HEK293 (cell line): Measurements from ENCODE around the gene C12orf57.

Source experiments
- AEBP2 ChIP-seq: fragments of 450-650 bp; formaldehyde crosslinking; IDR thresholded peaks from 2 replicates; pipeline ENCODE4 v1.5.1; 2016; ENCODE audit warnings: missing biosample characterization, missing genetic modification characterization, borderline replicate concordance
- BCL11B ChIP-seq: fragments of 450-650 bp; formaldehyde crosslinking; IDR thresholded peaks from 2 replicates; pipeline ENCODE4 v1.5.1; 2016; ENCODE audit warnings: low read depth, missing biosample characterization, missing genetic modification characterization
- EGR2 ChIP-seq: fragments of 450-650 bp; formaldehyde crosslinking; IDR thresholded peaks from 2 replicates; pipeline ENCODE4 v1.5.1; 2016; ENCODE audit warnings: low read depth, missing biosample characterization, missing genetic modification characterization
- FEZF1 ChIP-seq: fragments of 450-650 bp; formaldehyde crosslinking; IDR thresholded peaks from 2 replicates; pipeline ENCODE4 v1.5.1; 2016; ENCODE audit warnings: missing biosample characterization, missing genetic modification characterization
- GLIS2 ChIP-seq: fragments of 450-650 bp; formaldehyde crosslinking; IDR thresholded peaks from 2 replicates; pipeline ENCODE4 v1.5.1; 2016; ENCODE audit warnings: missing biosample characterization, missing genetic modification characterization
- IKZF3 ChIP-seq: fragments of 450-650 bp; IDR thresholded peaks from 2 replicates; pipeline ENCODE4 v1.5.0; 2018; ENCODE audit warnings: missing biosample characterization, mild to moderate bottlenecking, missing genetic modification characterization, moderate library complexity
- KLF1 ChIP-seq: fragments of 450-650 bp; formaldehyde crosslinking; IDR thresholded peaks from 2 replicates; pipeline ENCODE4 v1.5.1; 2016; ENCODE audit warnings: missing biosample characterization, missing genetic modification characterization
- KLF16 ChIP-seq: fragments of 450-650 bp; formaldehyde crosslinking; IDR thresholded peaks from 2 replicates; pipeline ENCODE4 v1.5.1; 2017; ENCODE audit warnings: missing biosample characterization, missing genetic modification characterization
- PRDM1 ChIP-seq: fragments of 450-650 bp; formaldehyde crosslinking; IDR thresholded peaks from 2 replicates; pipeline ENCODE4; 2016; ENCODE audit warnings: missing biosample characterization, missing genetic modification characterization
- SP3 ChIP-seq: fragments of 450-650 bp; formaldehyde crosslinking; IDR thresholded peaks from 2 replicates; pipeline ENCODE4 v1.5.1; 2016; ENCODE audit warnings: missing biosample characterization, missing genetic modification characterization
- SP7 ChIP-seq: fragments of 450-650 bp; formaldehyde crosslinking; IDR thresholded peaks from 2 replicates; pipeline ENCODE4 v1.5.1; 2016; ENCODE audit warnings: missing biosample characterization, missing genetic modification characterization
- WT1 ChIP-seq: fragments of 450-650 bp; formaldehyde crosslinking; IDR thresholded peaks from 2 replicates; pipeline ENCODE4 v1.5.1; 2016; ENCODE audit warnings: missing biosample characterization, missing genetic modification characterization
- ZNF112 ChIP-seq: fragments of 450-650 bp; formaldehyde crosslinking; IDR thresholded peaks from 2 replicates; pipeline ENCODE4 v1.5.0; 2017; ENCODE audit warnings: missing biosample characterization, missing genetic modification characterization
- ZNF146 ChIP-seq: fragments of 450-650 bp; formaldehyde crosslinking; IDR thresholded peaks from 2 replicates; pipeline ENCODE4 v1.5.1; 2016; ENCODE audit warnings: missing biosample characterization, missing genetic modification characterization
- ZNF157 ChIP-seq: fragments of 450-650 bp; formaldehyde crosslinking; IDR thresholded peaks from 2 replicates; pipeline ENCODE4 v1.5.1; 2016; ENCODE audit warnings: missing biosample characterization, missing genetic modification characterization
- ZNF26 ChIP-seq: fragments of 450-650 bp; formaldehyde crosslinking; IDR thresholded peaks from 2 replicates; pipeline ENCODE4 v1.5.1; 2016; ENCODE audit warnings: missing biosample characterization, missing genetic modification characterization
- ZNF274 ChIP-seq, 2 experiments: fragments of 200-500 bp in 1 of 2; fragments of 450-650 bp in 1 of 2; sonication (Bioruptor generic) in 1 of 2; formaldehyde crosslinking in 1 of 2; IDR thresholded peaks; 2 replicates each; pipeline versions ENCODE4 v1.5.1 to v1.6.1; 2014 to 2016; ENCODE audit warnings: borderline replicate concordance in 1 of 2, inconsistent platforms in 1 of 2, low read length in 1 of 2, missing biosample characterization in 1 of 2, missing genetic modification characterization in 1 of 2
- ZNF302 ChIP-seq: fragments of 450-650 bp; formaldehyde crosslinking; IDR thresholded peaks from 2 replicates; pipeline ENCODE4 v1.5.1; 2016; ENCODE audit warnings: missing biosample characterization, missing genetic modification characterization, low read depth
- ZNF311 ChIP-seq: fragments of 450-650 bp; formaldehyde crosslinking; IDR thresholded peaks from 2 replicates; pipeline ENCODE4 v1.5.1; 2017; ENCODE audit warnings: missing biosample characterization, missing genetic modification characterization, borderline replicate concordance
- ZNF341 ChIP-seq: fragments of 450-650 bp; formaldehyde crosslinking; IDR thresholded peaks from 2 replicates; pipeline ENCODE4; 2016; ENCODE audit warnings: low read depth, missing biosample characterization, missing genetic modification characterization
- ZNF366 ChIP-seq: fragments of 450-650 bp; formaldehyde crosslinking; conservative IDR thresholded peaks from 2 replicates; pipeline ENCODE4 v1.5.1; 2016; ENCODE audit warnings: missing biosample characterization, missing genetic modification characterization
- ZNF529 ChIP-seq: fragments of 450-650 bp; formaldehyde crosslinking; IDR thresholded peaks from 2 replicates; pipeline ENCODE4 v1.5.1; 2017; ENCODE audit warnings: missing genetic modification characterization, missing biosample characterization; ENCODE audit not compliant: insufficient replicate concordance
- ZNF561 ChIP-seq: fragments of 450-650 bp; IDR thresholded peaks from 2 replicates; pipeline ENCODE4 v1.5.1; 2018; ENCODE audit warnings: missing biosample characterization, missing genetic modification characterization, borderline replicate concordance
- ZNF76 ChIP-seq: fragments of 450-650 bp; formaldehyde crosslinking; IDR thresholded peaks from 2 replicates; pipeline ENCODE4; 2016; ENCODE audit warnings: low read depth, missing biosample characterization, missing genetic modification characterization, borderline replicate concordance
- ZSCAN30 ChIP-seq: fragments of 450-650 bp; IDR thresholded peaks from 2 replicates; pipeline ENCODE4 v1.5.1; 2018; ENCODE audit warnings: missing biosample characterization, mild to moderate bottlenecking, missing genetic modification characterization, moderate library complexity
- TF ChIP-seq, protein P1 (sequence below): fragments of 450-650 bp; formaldehyde crosslinking; IDR thresholded peaks from 2 replicates; pipeline ENCODE4 v1.5.1; 2016; ENCODE audit warnings: missing biosample characterization, missing genetic modification characterization
- TF ChIP-seq, protein P2 (sequence below): fragments of 450-650 bp; formaldehyde crosslinking; IDR thresholded peaks from 2 replicates; pipeline ENCODE4 v1.5.1; 2016; ENCODE audit warnings: missing biosample characterization, missing genetic modification characterization
- TF ChIP-seq, protein P3 (sequence below): fragments of 450-650 bp; formaldehyde crosslinking; IDR thresholded peaks from 2 replicates; pipeline ENCODE4 v1.5.1; 2017; ENCODE audit warnings: missing biosample characterization, missing genetic modification characterization
- TF ChIP-seq, protein P4 (sequence below): fragments of 450-650 bp; formaldehyde crosslinking; IDR thresholded peaks from 2 replicates; pipeline ENCODE4 v1.5.1; 2017; ENCODE audit warnings: missing biosample characterization, missing genetic modification characterization

C12orf57 gene

DNA sequence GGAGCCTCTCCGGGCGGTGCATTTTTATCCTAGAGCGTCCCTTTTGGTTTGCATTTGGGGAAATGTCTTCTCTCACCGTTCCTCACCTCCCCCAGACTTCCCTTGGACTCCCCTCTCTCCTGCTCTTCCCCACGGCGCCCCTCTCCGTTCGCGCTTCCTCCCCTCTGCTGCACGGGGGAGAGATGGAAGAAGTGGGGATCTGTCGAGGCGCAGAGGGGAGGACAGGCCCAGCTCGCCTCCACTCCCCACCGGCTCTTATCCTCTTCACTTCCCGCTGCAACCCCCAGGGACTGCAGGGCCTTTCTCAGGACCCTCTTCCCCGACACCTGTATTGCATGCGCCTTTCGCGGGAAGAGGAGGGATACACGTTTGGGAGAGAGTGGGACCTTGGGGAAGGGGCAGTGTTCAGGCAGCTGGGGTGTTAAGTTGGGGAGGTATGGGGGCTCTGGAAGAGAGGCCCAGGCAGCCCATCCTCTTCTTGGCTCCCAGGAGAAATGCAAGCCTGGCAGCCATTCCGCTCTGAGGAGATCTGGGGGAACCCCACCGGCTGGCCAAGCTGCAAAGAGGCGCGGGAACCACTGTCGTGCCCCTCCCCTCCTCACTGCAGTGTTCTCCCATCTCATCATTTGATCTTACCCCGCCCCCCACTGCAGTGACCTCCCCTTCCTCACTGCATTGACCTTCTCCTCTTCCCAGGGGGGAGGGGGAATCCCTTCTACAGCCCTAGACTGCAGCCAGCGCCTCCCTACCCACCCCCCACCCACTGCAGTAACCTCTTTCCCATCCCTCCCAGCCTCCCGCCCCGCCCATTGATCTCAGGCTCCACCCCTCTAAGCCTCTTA, 28.7 kb upstream of the C12orf57 start (continued):
- TF ChIP-seq ZNF561 (tag by site-specific recombination) (no peak), ZNF302 (tag by site-specific recombination) (no peak), BCL11B (tag by site-specific recombination) (no peak), ZNF76 (tag by site-specific recombination) (peak; percentile 28; the same call in 1 of the 2 replicates), ZNF341 (tag by site-specific recombination) (peak; percentile 73), FEZF1 (tag by site-specific recombination) (no peak), IKZF3 (tag by site-specific recombination) (no peak), ZNF311 (no peak), ZSCAN30 (no peak), SP3 (tag by site-specific recombination) (peak; percentile 76), ZNF366 (tag by site-specific recombination) (peak; percentile 60; the same call in 1 of the 2 replicates), PRDM1 (tag by site-specific recombination) (no peak), KLF16 (tag by site-specific recombination) (no peak), ZNF274 (IDR thresholded peaks at IDR 0.05; ENCODE audit: low read length) (no peak), ZNF274 (tag by site-specific recombination; IDR thresholded peaks at IDR 0.05; ENCODE audit: borderline replicate concordance) (no peak), EGR2 (tag by site-specific recombination) (peak; percentile 52), KLF1 (peak; percentile 58), ZNF157 (tag by site-specific recombination) (no peak), ZNF146 (tag by site-specific recombination) (no peak), AEBP2 (tag by site-specific recombination) (no peak), GLIS2 (tag by site-specific recombination) (peak; percentile 67), SP7 (tag by site-specific recombination) (no peak), ZNF112 (tag by site-specific recombination) (no peak), ZNF26 (no peak), WT1 (tag by site-specific recombination) (no peak), ZNF529 (tag by site-specific recombination) (no peak)
- TF ChIP-seq, protein P1, sequence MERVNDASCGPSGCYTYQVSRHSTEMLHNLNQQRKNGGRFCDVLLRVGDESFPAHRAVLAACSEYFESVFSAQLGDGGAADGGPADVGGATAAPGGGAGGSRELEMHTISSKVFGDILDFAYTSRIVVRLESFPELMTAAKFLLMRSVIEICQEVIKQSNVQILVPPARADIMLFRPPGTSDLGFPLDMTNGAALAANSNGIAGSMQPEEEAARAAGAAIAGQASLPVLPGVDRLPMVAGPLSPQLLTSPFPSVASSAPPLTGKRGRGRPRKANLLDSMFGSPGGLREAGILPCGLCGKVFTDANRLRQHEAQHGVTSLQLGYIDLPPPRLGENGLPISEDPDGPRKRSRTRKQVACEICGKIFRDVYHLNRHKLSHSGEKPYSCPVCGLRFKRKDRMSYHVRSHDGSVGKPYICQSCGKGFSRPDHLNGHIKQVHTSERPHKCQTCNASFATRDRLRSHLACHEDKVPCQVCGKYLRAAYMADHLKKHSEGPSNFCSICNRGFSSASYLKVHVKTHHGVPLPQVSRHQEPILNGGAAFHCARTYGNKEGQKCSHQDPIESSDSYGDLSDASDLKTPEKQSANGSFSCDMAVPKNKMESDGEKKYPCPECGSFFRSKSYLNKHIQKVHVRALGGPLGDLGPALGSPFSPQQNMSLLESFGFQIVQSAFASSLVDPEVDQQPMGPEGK (tag by site-specific recombination), result peak; percentile 58
- TF ChIP-seq, protein P2, sequence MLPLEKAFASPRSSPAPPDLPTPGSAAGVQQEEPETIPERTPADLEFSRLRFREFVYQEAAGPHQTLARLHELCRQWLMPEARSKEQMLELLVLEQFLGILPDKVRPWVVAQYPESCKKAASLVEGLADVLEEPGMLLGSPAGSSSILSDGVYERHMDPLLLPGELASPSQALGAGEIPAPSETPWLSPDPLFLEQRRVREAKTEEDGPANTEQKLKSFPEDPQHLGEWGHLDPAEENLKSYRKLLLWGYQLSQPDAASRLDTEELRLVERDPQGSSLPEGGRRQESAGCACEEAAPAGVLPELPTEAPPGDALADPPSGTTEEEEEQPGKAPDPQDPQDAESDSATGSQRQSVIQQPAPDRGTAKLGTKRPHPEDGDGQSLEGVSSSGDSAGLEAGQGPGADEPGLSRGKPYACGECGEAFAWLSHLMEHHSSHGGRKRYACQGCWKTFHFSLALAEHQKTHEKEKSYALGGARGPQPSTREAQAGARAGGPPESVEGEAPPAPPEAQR (tag by site-specific recombination), result no peak
- TF ChIP-seq, protein P3, sequence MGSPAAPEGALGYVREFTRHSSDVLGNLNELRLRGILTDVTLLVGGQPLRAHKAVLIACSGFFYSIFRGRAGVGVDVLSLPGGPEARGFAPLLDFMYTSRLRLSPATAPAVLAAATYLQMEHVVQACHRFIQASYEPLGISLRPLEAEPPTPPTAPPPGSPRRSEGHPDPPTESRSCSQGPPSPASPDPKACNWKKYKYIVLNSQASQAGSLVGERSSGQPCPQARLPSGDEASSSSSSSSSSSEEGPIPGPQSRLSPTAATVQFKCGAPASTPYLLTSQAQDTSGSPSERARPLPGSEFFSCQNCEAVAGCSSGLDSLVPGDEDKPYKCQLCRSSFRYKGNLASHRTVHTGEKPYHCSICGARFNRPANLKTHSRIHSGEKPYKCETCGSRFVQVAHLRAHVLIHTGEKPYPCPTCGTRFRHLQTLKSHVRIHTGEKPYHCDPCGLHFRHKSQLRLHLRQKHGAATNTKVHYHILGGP (tag by site-specific recombination), result no peak
- TF ChIP-seq, protein P4, sequence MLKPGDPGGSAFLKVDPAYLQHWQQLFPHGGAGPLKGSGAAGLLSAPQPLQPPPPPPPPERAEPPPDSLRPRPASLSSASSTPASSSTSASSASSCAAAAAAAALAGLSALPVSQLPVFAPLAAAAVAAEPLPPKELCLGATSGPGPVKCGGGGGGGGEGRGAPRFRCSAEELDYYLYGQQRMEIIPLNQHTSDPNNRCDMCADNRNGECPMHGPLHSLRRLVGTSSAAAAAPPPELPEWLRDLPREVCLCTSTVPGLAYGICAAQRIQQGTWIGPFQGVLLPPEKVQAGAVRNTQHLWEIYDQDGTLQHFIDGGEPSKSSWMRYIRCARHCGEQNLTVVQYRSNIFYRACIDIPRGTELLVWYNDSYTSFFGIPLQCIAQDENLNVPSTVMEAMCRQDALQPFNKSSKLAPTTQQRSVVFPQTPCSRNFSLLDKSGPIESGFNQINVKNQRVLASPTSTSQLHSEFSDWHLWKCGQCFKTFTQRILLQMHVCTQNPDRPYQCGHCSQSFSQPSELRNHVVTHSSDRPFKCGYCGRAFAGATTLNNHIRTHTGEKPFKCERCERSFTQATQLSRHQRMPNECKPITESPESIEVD (tag by site-specific recombination), result no peak
